K562 (cell line): ENCODE data around the gene CHRNB1. TPM values are rescaled to one million over a fixed set of nuclear protein-coding genes. Genes with fewer than 3 reads are reported as not detected.

Experiments used
- ATF6 ChIP-seq: sonication (generic); formaldehyde crosslinking; IDR thresholded peaks from 2 replicates; pipeline ENCODE4 v1.4.0; 2020; ENCODE audit warnings: mild to moderate bottlenecking, missing genetic modification reagents
- DMBX1 ChIP-seq: fragments of 250-450 bp; sonication (Bioruptor Pico); IDR thresholded peaks from 2 replicates; pipeline ENCODE4 v1.8.0; 2022; ENCODE audit warnings: inconsistent platforms, mild to moderate bottlenecking, moderate library complexity, borderline replicate concordance
- FOXP4 ChIP-seq: sonication (generic); formaldehyde crosslinking; IDR thresholded peaks from 2 replicates; pipeline ENCODE4 v1.8.0; 2022; ENCODE audit warnings: mild to moderate bottlenecking, missing genetic modification reagents, borderline replicate concordance
- ILF3 ChIP-seq: fragments of 450-650 bp; IDR thresholded peaks from 2 replicates; pipeline ENCODE4 v1.6.1; 2018; ENCODE audit warnings: antibody characterized with exemption, mild to moderate bottlenecking, moderate library complexity, borderline replicate concordance
- KLF1 ChIP-seq: fragments of 450-650 bp; IDR thresholded peaks from 2 replicates; pipeline ENCODE4 v1.6.1; 2016; ENCODE audit warnings: missing genetic modification characterization, missing compliant biosample characterization
- MEIS2 ChIP-seq: fragments of 450-650 bp; IDR thresholded peaks from 2 replicates; pipeline ENCODE4 v1.6.1; 2014; ENCODE audit warnings: mild to moderate bottlenecking; ENCODE audit not compliant: partially characterized antibody
- NRF1 ChIP-seq, 2 experiments: fragments of 450-650 bp; IDR thresholded peaks in 1 of 2; conservative IDR thresholded peaks in 1 of 2; 2 replicates each; pipeline ENCODE4 v1.6.1; 2014; ENCODE audit warnings: mild to moderate bottlenecking in 2 of 2
- POLR2G ChIP-seq: fragments of 200-400 bp; formaldehyde crosslinking; IDR thresholded peaks from 2 replicates; pipeline ENCODE4 v1.6.1; 2017; ENCODE audit warnings: low read depth, mild to moderate bottlenecking, antibody characterized with exemption, low read length, moderate library complexity
- TAF15 ChIP-seq: fragments of 200-400 bp; formaldehyde crosslinking; IDR thresholded peaks from 2 replicates; pipeline ENCODE4 v1.6.1; 2017; ENCODE audit warnings: mild to moderate bottlenecking, low read depth, low read length, moderate library complexity
- ZBTB40 ChIP-seq, 2 experiments: fragments of 450-650 bp in 1 of 2; sonication (generic) in 1 of 2; formaldehyde crosslinking in 1 of 2; IDR thresholded peaks; 2 replicates each; pipeline versions ENCODE4 v1.7.1 to v1.9.0; 2016 to 2022; ENCODE audit warnings: inconsistent platforms in 1 of 2, mild to moderate bottlenecking in 1 of 2, missing genetic modification reagents in 1 of 2
- ZNF184 ChIP-seq: sonication (generic); formaldehyde crosslinking; IDR thresholded peaks from 2 replicates; pipeline ENCODE4 v1.5.0; 2020; ENCODE audit warnings: missing genetic modification reagents
- ZNF695 ChIP-seq: fragments of 450-650 bp; formaldehyde crosslinking; IDR thresholded peaks from 2 replicates; pipeline ENCODE4 v1.4.0; 2020; ENCODE audit warnings: mild to moderate bottlenecking, moderate library complexity
- ZNF707 ChIP-seq: fragments of 250-450 bp; sonication (Bioruptor Pico); conservative IDR thresholded peaks from 2 replicates; pipeline ENCODE4 v1.8.0; 2022; ENCODE audit warnings: inconsistent platforms, mild to moderate bottlenecking, moderate library complexity
- polyA plus RNA-seq, 8 experiments: library from polyadenylated mRNA; depleted of rRNA in 4 of 8; stranded (reverse) in 5 of 8; unstranded in 3 of 8; fragments of >200 nt; fragmentation: Nextera tagmentation in 2 of 8; fragmentation: Illumina TruSeq in 1 of 8; extraction: Ambion mirVana in 2 of 8; extraction: Trizol in 1 of 8; gene quantifications; 2 replicates each; pipeline versions ENCODE4 v1.2.1 to v1.2.3, GENCODE V29; 2011 to 2014; ENCODE audit warnings: inconsistent platforms in 1 of 8, missing spikeins in 1 of 8
- total RNA-seq, 7 experiments: library from RNA; depleted of rRNA in 6 of 7; stranded (reverse); fragments of >200 nt in 6 of 7; fragmentation: Illumina TruSeq in 2 of 7; extraction: Trizol in 2 of 7; gene quantifications; 2 replicates each; pipeline versions ENCODE4 v1.2.1 to v1.2.3, GENCODE V29; 2011 to 2021; ENCODE audit warnings: low replicate concordance in 1 of 7

The CHRNB1 gene
- total and polyA plus RNA-seq, 9 of the 15 experiments (the other 6 are each of a cell fraction or from before 2014, with no cell fraction given), result 4.7 to 12.3 (median 6.8) TPM

- TF ChIP-seq ATF6 (CRISPR knock-in tag), result no peak
- no peak for TF ChIP-seq ZNF695
- no peak for TF ChIP-seq ZNF184 (CRISPR knock-in tag)
- TF ChIP-seq DMBX1 (CRISPR knock-in tag), result no peak
- TF ChIP-seq ZBTB40 (IDR thresholded peaks at IDR 0.05), result 0 out of 2 replicates have a peak, but pooled peaks have one; percentile 23
- TF ChIP-seq ZBTB40 (CRISPR knock-in tag; IDR thresholded peaks at IDR 0.05), result no peak
- TF ChIP-seq FOXP4 (CRISPR knock-in tag), result peak; percentile 65; the same call in 1 of the 2 replicates
- no peak for TF ChIP-seq ILF3
- peak; percentile 77 for TF ChIP-seq POLR2G
- no peak for TF ChIP-seq TAF15
- TF ChIP-seq KLF1, result peak; percentile 88; the same call in 1 of the 2 replicates
- peak; percentile 59 to 70 for TF ChIP-seq NRF1 (conservative IDR thresholded peaks at IDR 0.05 in 1 of 2, IDR thresholded peaks at IDR 0.05 in 1 of 2)
- TF ChIP-seq MEIS2, result no peak
- no peak for TF ChIP-seq ZNF707
These were observed 34.6 kb downstream of the CHRNB1 start, which contains the start of gene ZBTB4 (continued) for GRCh38 chr17:7479213-7480088.
